Adrenal gland (tissue), 12 donors: ENCODE data around the gene ADA. TPM values are rescaled to one million over a fixed set of nuclear protein-coding genes. Genes with fewer than 3 reads are reported as not detected.

Experiments used
- DNase-seq, 7 donors: peaks; one replicate each; pipeline ENCODE4 v3.0.0-alpha.2; 2019 to 2020
- H3K27ac ChIP-seq, 5 donors: fragments of 200-600 bp; sonication (generic) in 4 of 5; 1 replicate in 3 of 5; 2 replicates in 2 of 5; pipeline versions ENCODE4 v1.5.1 to v1.8.0; 2016 to 2020; ENCODE audit warnings: mild to moderate bottlenecking in 1 of 5
- H3K27me3 ChIP-seq: fragments of 200-600 bp; 2 replicates; pipeline ENCODE4 v1.8.0; 2021
- H3K36me3 ChIP-seq, 2 donors: fragments of 200-600 bp; replicated peaks in 1 of 2; 1 replicate in 1 of 2; 2 replicates in 1 of 2; pipeline versions ENCODE4 v1.5.1 to v1.8.0; 2018 to 2022
- H3K4me1 ChIP-seq, 2 donors: fragments of 200-600 bp; replicated peaks in 1 of 2; 1 replicate in 1 of 2; 2 replicates in 1 of 2; pipeline versions ENCODE4 v1.5.1 to v1.8.0; 2018 to 2021
- H3K4me3 ChIP-seq, 4 donors: fragments of 200-600 bp; sonication (generic) in 3 of 4; one replicate each; pipeline ENCODE4 v1.5.1; 2016 to 2018
- H3K9me3 ChIP-seq, 3 donors: fragments of 200-600 bp; sonication (generic) in 1 of 3; replicated peaks in 1 of 3; 1 replicate in 2 of 3; 2 replicates in 1 of 3; pipeline versions ENCODE4 v1.5.1 to v1.8.0; 2016 to 2021
- CTCF ChIP-seq, 6 experiments: fragments of 450-650 bp in 4 of 6; fragments of 200-600 bp in 2 of 6; sonication (generic) in 1 of 6; IDR thresholded peaks; 1 replicate in 5 of 6; 2 replicates in 1 of 6; pipeline versions ENCODE4 v1.5.1 to v1.8.0; 2016 to 2021; ENCODE audit warnings: antibody characterized with exemption in 6 of 6, mild to moderate bottlenecking in 2 of 6, moderate library complexity in 1 of 6
- POLR2A ChIP-seq, 2 donors: fragments of 450-650 bp; IDR thresholded peaks; one replicate each; pipeline ENCODE4 v1.6.1; 2017; ENCODE audit warnings: antibody characterized with exemption in 2 of 2, mild to moderate bottlenecking in 2 of 2, moderate library complexity in 1 of 2
- WGBS, 4 donors: extraction: QIAGEN DNeasy Blood & Tissue Kit in 2 of 4; methylation state at CpG; one replicate each; pipeline versions ENCODE4 v1.1.5 to v1.1.7; 2013 to 2017; 5-methylcytosine and 5-hydroxymethylcytosine counted together
- intact Hi-C, 2 donors: fragments of 100-400 bp; cut with DNase I; formaldehyde crosslinking; loops; one replicate each; pipeline versions ENCODE4 v1.14.1 to v1.15.0; 2022 to 2023
- polyA plus RNA-seq, 3 donors: library from polyadenylated mRNA; stranded (reverse); fragments of 200-250 nt in 2 of 3; fragments of 350-450 nt in 1 of 3; fragmentation: Illumina TruSeq in 1 of 3; extraction: RNeasy Lipid Tissue Mini Kit (QIAGEN cat#74804) in 1 of 3; gene quantifications; one replicate each; pipeline ENCODE4 v1.2.3, GENCODE V29; 2013 to 2014
- total RNA-seq, 9 donors: library from RNA; depleted of rRNA in 4 of 9; stranded (reverse); fragments of >200 nt in 4 of 9; fragments of 120-200 nt in 1 of 9; fragmentation: NEBNext Ultra II Directional in 1 of 9; extraction: Animal tissue kit (Norgen Biotek cat#: 25700) in 1 of 9; gene quantifications; one replicate each; pipeline versions ENCODE4 v1.1.0 to v1.2.4, GENCODE V29; 2013 to 2023
- donor health status: healthy with polysubstance abuse.
- donor health status: Bipolar disorder and iron deficiency.
- donor health status: DM: yes; HTN: yes; CAD: no.
- donor health status: DM: no; HTN: no; CAD: no.
- donor health status: DM: no; HTN: no; CAD: no.
- donor health status: DM: yes; HTN: yes; CAD: no.

Gene ADA
- total and polyA plus RNA-seq, 12 donors, result 3.4 to 16.4 (median 10.0) TPM

- peaks cover 18 to 32% of the 10 kb centered on the region in 2 donors for H3K4me1 ChIP-seq
- H3K36me3 ChIP-seq, result no peaks in the 10 kb centered on the region
- H3K27ac ChIP-seq, result peak overlapping the region in 2 of 5 donors; percentile 87 to 91
- WGBS, 4 donors, result 74 to 78% (median 77%) methylated on average over 6 of the region's 6 CpGs
- no peak for DNase-seq
- intact Hi-C loops, result no loop called here
- H3K4me3 ChIP-seq, result no peak overlapping the region
- TF ChIP-seq CTCF (IDR thresholded peaks at IDR 0.05) (no peak), POLR2A (IDR thresholded peaks at IDR 0.05) (no peak)
- no peaks in the 10 kb centered on the region for H3K27me3 ChIP-seq
- no peaks in the 10 kb centered on the region for H3K9me3 ChIP-seq
These were observed 80.0 kb downstream of the ADA start for GRCh38 chr20:44571362-44571988.

- DNase-seq, result no peak
- Histone ChIP-seq H3K9me3 (no peaks in the 10 kb centered on the region), H3K27me3 (no peaks in the 10 kb centered on the region), H3K4me1 (peaks cover 17 to 29% of the 10 kb centered on the region in 2 donors), H3K27ac (no peak overlapping the region), H3K4me3 (no peak overlapping the region), H3K36me3 (no peaks in the 10 kb centered on the region)
- intact Hi-C loops, result no loop called here
- WGBS, 4 donors, result 89 to 97% (median 97%) methylated on average over 1 of the region's 1 CpG
- TF ChIP-seq POLR2A (IDR thresholded peaks at IDR 0.05) (no peak), CTCF (IDR thresholded peaks at IDR 0.05) (no peak)
These were observed 81.1 kb downstream of the ADA start for GRCh38 chr20:44570367-44570766.

Other genes with a start within 250 kb of the ADA start
- gene TTPAL, start 175.8 kb downstream of the ADA start, total RNA-seq, result 10 to 100 TPM in 7 of 9 donors, 1 to 10 TPM in 2; 7.6 to 17.8 (median 13.3) TPM
- gene TTPAL, start 175.8 kb downstream of the ADA start, polyA plus RNA-seq, result 1 to 10 TPM; 4.2 to 8.5 (median 5.9) TPM
- gene SERINC3, start 129.6 kb downstream of the ADA start, total RNA-seq, result 100 to 1,000 TPM in 8 of 9 donors, 10 to 100 TPM in 1; 72.3 to 213 (median 155) TPM
- gene SERINC3, start 129.6 kb downstream of the ADA start, polyA plus RNA-seq, result 100 to 1,000 TPM in 1 of 3 donors, 10 to 100 TPM in 2; 51.5 to 137 (median 54.5) TPM
- 100 to 1,000 TPM in 6 of 9 donors, 10 to 100 TPM in 3; 56.1 to 225 (median 112) TPM for gene PKIG, start 69.1 kb downstream of the ADA start, total RNA-seq
- 100 to 1,000 TPM in 1 of 3 donors, 10 to 100 TPM in 2; 43.9 to 114 (median 98.0) TPM for gene PKIG, start 69.1 kb downstream of the ADA start, polyA plus RNA-seq
- 100 to 1,000 TPM in 2 of 9 donors, 10 to 100 TPM in 7; 14.0 to 115 (median 62.0) TPM for gene CCN5, start 63.7 kb upstream of the ADA start, total RNA-seq
- 10 to 100 TPM in 2 of 3 donors, 1 to 10 TPM in 1; 8.0 to 47.3 (median 19.1) TPM for gene CCN5, start 63.7 kb upstream of the ADA start, polyA plus RNA-seq
- 10 to 100 TPM in 1 of 9 donors, 1 to 10 TPM in 6, under 1 TPM in 2; 0.44 to 11.0 (median 2.8) TPM for gene KCNK15, start 94.2 kb upstream of the ADA start, total RNA-seq
- under 1 TPM; 0.42 to 0.84 (median 0.56) TPM for gene KCNK15, start 94.2 kb upstream of the ADA start, polyA plus RNA-seq
- gene RIMS4, start 158.8 kb upstream of the ADA start, total RNA-seq, result 1 to 10 TPM in 3 of 9 donors, under 1 TPM in 5, not detected in 1; 0.11 to 6.3 (median 0.67) TPM
- gene RIMS4, start 158.8 kb upstream of the ADA start, polyA plus RNA-seq, result 1 to 10 TPM in 1 of 3 donors, under 1 TPM in 2; 0.54 to 1.5 (median 0.86) TPM
- gene YWHAB, start 234.0 kb upstream of the ADA start, total RNA-seq, result 100 to 1,000 TPM; 109 to 207 (median 144) TPM
- 100 to 1,000 TPM in 1 of 3 donors, 10 to 100 TPM in 2; 53.1 to 293 (median 74.4) TPM for gene YWHAB, start 234.0 kb upstream of the ADA start, polyA plus RNA-seq